AG08395 (cell line): Measurements from ENCODE around the gene APOD.

Source experiments
- DNase-seq: peaks from one replicate; pipeline ENCODE4 v3.0.0; 2012; ENCODE audit warnings: mixed read lengths, low spot score

The APOD gene

GRCh38 chr3:195553268-195553667, 30.5 kb downstream of the APOD start:
- DNase-seq = no peak

GRCh38 chr3:195551381-195551978, 32.3 kb downstream of the APOD start:
- DNase-seq = no peak

- DNase-seq = no peak
Measured at GRCh38 chr3:195550723-195551122, 33.0 kb downstream of the APOD start.

- DNase-seq = no peak
Measured at GRCh38 chr3:195549931-195550519, 33.7 kb downstream of the APOD start.

GRCh38 chr3:195548987-195549386, 34.8 kb downstream of the APOD start:
- no peak for DNase-seq

- no peak for DNase-seq
Measured at GRCh38 chr3:195548501-195548900, 35.2 kb downstream of the APOD start.

GRCh38 chr3:195548006-195548405, 35.7 kb downstream of the APOD start:
- no peak for DNase-seq

GRCh38 chr3:195546130-195546560, 37.6 kb downstream of the APOD start:
- peak; percentile 81 for DNase-seq

GRCh38 chr3:195544634-195545033, 39.1 kb downstream of the APOD start:
- DNase-seq = no peak

- no peak for DNase-seq
Measured at GRCh38 chr3:195544230-195544536, 39.6 kb downstream of the APOD start.

GRCh38 chr3:195543500-195544229, 40.1 kb downstream of the APOD start:
- no peak for DNase-seq

- DNase-seq = peak; percentile 98
Measured at GRCh38 chr3:195542698-195543499, 40.8 kb downstream of the APOD start, which contains the start of gene PPP1R2. PPP1R2 (minus strand) TSS chr3:195543325; CDS start chr3:195543025, 300 bp downstream.

GRCh38 chr3:195542316-195542697, 41.4 kb downstream of the APOD start:
- no peak for DNase-seq

GRCh38 chr3:195540511-195540910, 43.2 kb downstream of the APOD start:
- no peak for DNase-seq

GRCh38 chr3:195540027-195540426, 43.7 kb downstream of the APOD start:
- DNase-seq = no peak

GRCh38 chr3:195539479-195539878, 44.3 kb downstream of the APOD start:
- DNase-seq = no peak

GRCh38 chr3:195537995-195538394, 45.7 kb downstream of the APOD start:
- DNase-seq = no peak

- DNase-seq = no peak
Measured at GRCh38 chr3:195535293-195535692, 48.4 kb downstream of the APOD start.

- DNase-seq = no peak
Measured at GRCh38 chr3:195532834-195533233, 50.9 kb downstream of the APOD start.

GRCh38 chr3:195532345-195532744, 51.4 kb downstream of the APOD start:
- DNase-seq = no peak

- DNase-seq = no peak
Measured at GRCh38 chr3:195531683-195532082, 52.1 kb downstream of the APOD start.

GRCh38 chr3:195526492-195526891, 57.2 kb downstream of the APOD start:
- no peak for DNase-seq
